Measurements from ENCODE around the gene AP5B1. TPM values are rescaled to one million over a fixed set of nuclear protein-coding genes. Genes with fewer than 3 reads are reported as not detected.

Gene AP5B1
- total RNA-seq, 4 donors from 2014 or later = 15.4 to 32.8 (median 30.9) TPM

DNA sequence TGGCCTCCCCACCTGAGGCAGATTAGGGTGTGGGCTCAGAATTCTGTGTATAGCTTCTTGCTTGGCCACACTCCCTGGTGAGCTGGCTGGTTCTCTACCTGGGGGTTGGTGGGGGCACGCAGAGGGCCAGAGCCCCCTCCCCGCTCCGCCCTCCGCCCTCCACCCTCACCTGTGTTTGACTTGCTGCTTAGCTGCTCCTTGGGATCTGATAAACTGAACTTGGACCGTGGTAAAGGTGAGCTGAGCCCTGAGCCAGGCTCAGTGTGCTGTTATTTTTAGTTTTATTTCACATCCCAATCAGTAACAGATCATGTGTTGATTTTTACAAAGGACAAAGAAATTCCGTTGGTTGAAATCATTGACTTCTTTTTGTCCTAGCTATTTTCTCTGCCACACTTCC is 8.0 kb upstream of the AP5B1 start:
- TF ChIP-seq, protein P1, sequence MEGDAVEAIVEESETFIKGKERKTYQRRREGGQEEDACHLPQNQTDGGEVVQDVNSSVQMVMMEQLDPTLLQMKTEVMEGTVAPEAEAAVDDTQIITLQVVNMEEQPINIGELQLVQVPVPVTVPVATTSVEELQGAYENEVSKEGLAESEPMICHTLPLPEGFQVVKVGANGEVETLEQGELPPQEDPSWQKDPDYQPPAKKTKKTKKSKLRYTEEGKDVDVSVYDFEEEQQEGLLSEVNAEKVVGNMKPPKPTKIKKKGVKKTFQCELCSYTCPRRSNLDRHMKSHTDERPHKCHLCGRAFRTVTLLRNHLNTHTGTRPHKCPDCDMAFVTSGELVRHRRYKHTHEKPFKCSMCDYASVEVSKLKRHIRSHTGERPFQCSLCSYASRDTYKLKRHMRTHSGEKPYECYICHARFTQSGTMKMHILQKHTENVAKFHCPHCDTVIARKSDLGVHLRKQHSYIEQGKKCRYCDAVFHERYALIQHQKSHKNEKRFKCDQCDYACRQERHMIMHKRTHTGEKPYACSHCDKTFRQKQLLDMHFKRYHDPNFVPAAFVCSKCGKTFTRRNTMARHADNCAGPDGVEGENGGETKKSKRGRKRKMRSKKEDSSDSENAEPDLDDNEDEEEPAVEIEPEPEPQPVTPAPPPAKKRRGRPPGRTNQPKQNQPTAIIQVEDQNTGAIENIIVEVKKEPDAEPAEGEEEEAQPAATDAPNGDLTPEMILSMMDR (IDR thresholded peaks at IDR 0.05) = no peak
- no peak for ATAC-seq (ENCODE audit: low FRiP score)
- no peak for DNase-seq (ENCODE audit: low spot score)

DNA sequence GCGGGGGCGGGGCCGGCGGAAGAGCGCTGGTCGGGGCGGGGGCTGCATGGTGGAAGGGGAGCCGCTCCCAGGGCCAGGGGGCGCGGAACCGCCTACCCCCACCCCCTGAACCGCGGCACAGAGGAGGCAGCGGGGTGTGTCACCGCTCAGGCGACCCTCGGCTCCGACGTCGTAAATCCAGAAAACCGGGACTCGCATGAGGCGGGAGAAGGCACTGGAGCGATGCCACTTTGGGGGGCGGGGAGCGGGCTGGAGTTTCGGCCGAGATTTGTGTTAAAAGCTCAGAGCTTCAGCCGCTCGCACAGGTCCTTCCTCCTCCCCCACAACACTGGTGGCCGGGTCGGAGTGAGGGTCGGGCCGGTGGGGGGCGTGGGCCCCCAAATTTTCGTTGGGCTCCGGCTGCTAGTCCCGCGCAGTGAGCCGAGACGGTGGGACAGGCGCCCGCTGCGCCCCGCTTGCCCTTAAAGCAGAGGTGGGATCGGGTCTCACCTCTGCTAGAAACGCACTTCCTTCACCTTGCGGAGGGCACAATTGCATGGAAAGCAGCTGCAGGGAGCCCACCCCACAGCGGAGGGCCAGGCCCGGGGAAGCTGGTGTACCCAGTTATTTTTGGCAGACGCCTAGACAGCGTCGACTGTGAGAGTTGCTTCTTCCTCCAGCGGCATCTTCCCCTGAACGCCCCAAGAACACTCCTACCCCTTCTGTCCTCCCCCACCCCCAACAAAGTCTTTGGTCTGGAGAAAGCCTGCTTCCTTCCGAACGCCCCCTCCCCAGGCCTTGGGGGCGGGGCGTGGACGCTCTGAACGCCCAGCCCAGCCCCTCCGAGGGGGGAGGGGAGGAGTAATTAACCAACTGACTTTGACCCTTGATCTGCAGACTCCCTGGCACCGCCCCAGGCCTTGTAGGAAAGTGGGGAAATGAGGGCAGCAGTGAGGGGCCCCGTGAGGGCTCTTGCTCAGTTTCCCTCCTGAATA is 7.2 kb upstream of the AP5B1 start:
- TF ChIP-seq, protein P1 (IDR thresholded peaks at IDR 0.05) = no peak
- ATAC-seq (ENCODE audit: low FRiP score) = no peak
- no peak for DNase-seq (ENCODE audit: low spot score)

DNA sequence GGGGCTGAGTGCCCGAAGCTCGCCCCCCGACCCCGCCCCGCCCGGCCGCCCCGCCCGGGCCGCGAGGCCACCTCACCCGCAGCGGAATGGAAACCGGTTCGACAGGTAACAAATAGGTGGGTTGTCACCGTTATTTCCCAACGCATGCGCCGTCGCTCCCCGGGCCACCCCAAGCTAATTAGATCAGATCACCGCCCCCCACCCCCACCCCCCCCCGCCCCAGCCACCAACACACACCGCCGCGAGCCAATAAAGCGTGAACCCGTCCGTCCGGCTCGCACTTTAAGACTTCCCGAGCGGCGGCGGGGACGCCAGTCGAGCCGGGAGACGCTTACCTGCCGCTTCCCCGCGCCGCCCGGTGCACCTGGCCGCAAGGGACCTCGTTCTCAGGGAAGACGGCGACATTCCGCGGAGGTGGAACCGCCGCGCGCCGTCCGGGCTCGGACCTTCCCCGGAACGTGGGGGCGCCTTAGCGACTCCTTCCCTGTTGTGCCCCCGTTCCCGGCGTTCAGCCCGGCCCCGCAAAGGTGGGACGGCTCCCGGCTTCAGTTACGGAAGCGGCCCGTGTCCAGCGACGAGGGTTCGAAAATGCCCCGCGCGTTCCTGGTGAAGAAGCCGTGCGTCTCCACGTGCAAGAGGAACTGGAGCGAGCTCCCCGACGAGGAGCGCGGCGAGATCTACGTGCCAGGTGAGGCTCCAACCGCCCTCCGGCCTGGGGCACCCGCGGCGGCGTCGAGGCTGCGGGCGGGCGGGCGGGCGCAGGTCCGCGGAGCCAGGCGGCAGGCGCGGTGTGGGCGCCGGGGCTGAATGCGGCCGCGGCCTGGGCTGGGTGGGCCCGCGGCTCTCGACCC is 6.2 kb upstream of the AP5B1 start, which contains the start of gene OVOL1:
Gene OVOL1, plus strand, starts transcription at position 278 of the 851 bp plus-strand sequence. Its CDS starts 311 bp downstream, at position 589.
- TF ChIP-seq, protein P1 (IDR thresholded peaks at IDR 0.05) = no peak
- DNase-seq (ENCODE audit: low spot score) = no peak
- no peak for ATAC-seq (ENCODE audit: low FRiP score)

DNA sequence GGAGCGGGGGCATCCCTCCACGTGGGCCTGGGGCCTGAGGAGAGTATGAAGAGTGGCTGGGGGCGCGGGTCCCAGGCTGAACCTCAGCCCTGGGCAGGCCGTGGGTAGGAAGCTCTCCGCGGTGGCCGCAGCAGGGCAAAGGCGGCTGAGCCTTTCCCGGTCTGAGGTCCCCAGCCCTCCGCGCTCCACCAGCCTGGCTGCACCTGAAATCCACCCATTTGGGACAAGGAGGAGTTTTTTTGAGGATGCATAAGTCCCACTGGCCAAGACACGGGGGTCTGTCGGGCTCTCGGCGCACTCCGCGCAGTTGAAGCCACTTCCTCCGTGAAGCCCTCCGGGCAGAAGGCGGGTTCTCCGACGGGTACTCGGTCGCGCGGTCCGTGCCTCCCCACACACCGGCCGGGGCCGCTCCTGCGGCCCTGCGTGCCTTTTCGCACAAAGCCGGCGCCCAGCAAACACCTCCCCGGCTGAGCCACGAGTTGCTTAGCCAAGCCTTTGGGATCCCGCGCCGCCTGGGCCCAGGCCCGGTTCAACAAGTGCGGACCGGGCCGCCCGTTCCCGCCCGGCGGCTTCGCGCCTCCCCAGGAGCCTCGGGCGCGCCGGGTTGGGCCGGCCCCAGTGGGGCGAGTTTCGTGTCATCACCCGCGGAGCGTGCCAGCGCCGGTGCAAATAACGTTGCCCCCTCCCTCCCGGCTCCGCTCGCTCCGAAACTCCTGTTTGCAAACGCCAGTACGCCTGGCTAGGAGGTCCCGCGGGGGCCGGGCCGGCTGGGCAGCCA is 5.4 kb upstream of the AP5B1 start:
- no peak for DNase-seq (ENCODE audit: low spot score)
- TF ChIP-seq, protein P1 (IDR thresholded peaks at IDR 0.05) = no peak
- no peak for ATAC-seq (ENCODE audit: low FRiP score)

DNA sequence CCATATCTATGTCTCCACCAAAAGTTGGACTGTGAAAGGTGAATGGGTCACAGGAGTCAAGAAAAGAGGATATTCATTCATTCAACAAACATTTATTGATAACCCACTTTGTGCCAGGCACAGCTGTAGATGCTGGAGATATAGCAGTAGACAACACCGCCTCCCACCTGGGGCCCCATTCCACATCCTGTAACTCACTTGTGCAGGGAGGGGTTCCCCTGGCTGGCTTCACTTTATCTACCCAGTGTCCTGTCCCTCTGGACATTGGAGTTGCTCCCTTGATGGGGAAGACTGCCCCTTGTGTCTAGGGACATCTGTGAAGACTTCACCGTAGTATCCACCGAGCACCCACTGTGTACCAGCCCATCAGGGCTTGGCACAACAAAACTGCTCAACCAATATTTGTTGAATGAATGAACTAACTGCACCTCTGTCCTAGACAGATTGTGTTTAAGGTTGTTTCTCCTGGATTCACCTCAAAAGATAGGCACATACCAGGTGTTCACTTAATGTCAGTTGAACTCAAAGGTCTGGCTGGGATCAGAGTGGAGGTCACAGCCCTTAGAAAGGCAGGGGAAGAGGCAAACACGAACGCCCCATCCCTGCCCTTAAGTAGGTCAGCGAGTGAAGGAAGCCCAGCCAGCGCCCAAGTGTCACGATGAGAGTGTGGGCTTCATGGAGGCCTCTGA is 4.7 kb upstream of the AP5B1 start:
- ATAC-seq (ENCODE audit: low FRiP score) (no peak), DNase-seq (ENCODE audit: low spot score) (no peak)
- TF ChIP-seq, protein P1 (IDR thresholded peaks at IDR 0.05) = no peak

DNA sequence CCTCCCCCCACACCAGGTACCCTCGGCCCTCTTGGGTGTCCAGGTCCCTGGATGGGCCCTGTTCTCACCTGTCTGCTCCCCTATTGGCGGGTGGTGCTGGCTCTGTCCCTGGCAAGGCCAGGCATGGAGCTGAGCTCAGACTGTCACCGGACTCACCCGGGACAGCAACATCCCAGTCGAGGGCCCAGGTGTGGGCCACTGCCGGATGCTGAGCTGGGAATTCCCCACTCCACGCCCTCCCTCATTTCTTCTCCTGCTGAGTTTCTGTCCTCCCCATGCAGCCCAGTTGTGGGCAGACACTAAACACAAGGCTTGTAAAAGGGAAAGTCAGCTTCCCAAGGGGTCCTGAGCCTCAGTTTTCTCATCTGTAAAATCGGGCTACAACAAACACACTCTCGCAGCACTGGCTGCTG is 2.0 kb upstream of the AP5B1 start:
- TF ChIP-seq, protein P1 (IDR thresholded peaks at IDR 0.05) = no peak
- DNase-seq (ENCODE audit: low spot score) (no peak), ATAC-seq (ENCODE audit: low FRiP score) (no peak)

Data from omental fat pad (tissue), 4 donors.